Measurements from ENCODE around the gene NUDT22. TPM values are rescaled to one million over a fixed set of nuclear protein-coding genes. Genes with fewer than 3 reads are reported as not detected.

Gene NUDT22
- total and polyA plus RNA-seq, 10 donors, result 61.8 to 109 (median 78.7) TPM

GRCh38 chr11:64278576-64279190 lies 52.6 kb downstream of the NUDT22 start:
- intact Hi-C loops (cut with DNase I; ENCODE audit: low total_unique reads), result no loop called here
- Histone ChIP-seq H3K36me3 (peaks cover 0 to 72% (median 20%) of the 10 kb centered on the region in 6 donors), H3K9me3 (no peaks in the 10 kb centered on the region), H3K4me3 (no peak overlapping the region), H3K27me3 (replicated peaks in 1 of 7) (no peaks in the 10 kb centered on the region), H3K4me1 (peaks cover 3 to 30% (median 12%) of the 10 kb centered on the region in 6 donors), H3K27ac (no peak overlapping the region)
- no peak for TF ChIP-seq POLR2AphosphoS5 (IDR thresholded peaks at IDR 0.05)
- no peak for TF ChIP-seq POLR2A (IDR thresholded peaks at IDR 0.05)
- no peak for TF ChIP-seq CTCF (IDR thresholded peaks at IDR 0.05 in 8 of 11, conservative IDR thresholded peaks at IDR 0.05 in 3 of 11)
- WGBS, 5 donors, result 90 to 95% (median 94%) methylated on average over 8 of the region's 8 CpGs
- no peak for DNase-seq

Other genes with a start within 250 kb of the NUDT22 start
- gene OTUB1, start 239.8 kb upstream of the NUDT22 start, total RNA-seq, result 10 to 100 TPM; 56.1 to 65.8 (median 58.8) TPM
- gene OTUB1, start 239.8 kb upstream of the NUDT22 start, polyA plus RNA-seq, result 10 to 100 TPM; 65.5 to 89.7 (median 83.5) TPM
- gene FLRT1, start 190.3 kb upstream of the NUDT22 start, total RNA-seq, result under 1 TPM in 5 of 7 donors, not detected in 2; 0.10 to 0.51 (median 0.17) TPM
- gene FLRT1, start 190.3 kb upstream of the NUDT22 start, polyA plus RNA-seq, result under 1 TPM in 2 of 3 donors, not detected in 1; 0.03 to 0.16 TPM
- 10 to 100 TPM in 1 of 7 donors, 1 to 10 TPM in 6; 5.1 to 10.6 (median 7.3) TPM for gene MACROD1, start 60.2 kb upstream of the NUDT22 start, total RNA-seq
- 10 to 100 TPM in 2 of 3 donors, 1 to 10 TPM in 1; 7.0 to 20.3 (median 17.6) TPM for gene MACROD1, start 60.2 kb upstream of the NUDT22 start, polyA plus RNA-seq
- gene STIP1, start 40.1 kb upstream of the NUDT22 start, total RNA-seq, result 100 to 1,000 TPM in 2 of 7 donors, 10 to 100 TPM in 5; 61.2 to 111 (median 88.2) TPM
- gene STIP1, start 40.1 kb upstream of the NUDT22 start, polyA plus RNA-seq, result 10 to 100 TPM; 30.1 to 68.4 (median 38.8) TPM
- 100 to 1,000 TPM; 129 to 248 (median 178) TPM for gene FERMT3, start 19.6 kb upstream of the NUDT22 start, total RNA-seq
- gene FERMT3, start 19.6 kb upstream of the NUDT22 start, polyA plus RNA-seq, result 100 to 1,000 TPM; 120 to 210 (median 159) TPM
- 10 to 100 TPM; 34.2 to 56.3 (median 40.0) TPM for gene TRPT1, start 88 bp upstream of the NUDT22 start, total RNA-seq
- 10 to 100 TPM; 57.8 to 74.0 (median 60.8) TPM for gene TRPT1, start 88 bp upstream of the NUDT22 start, polyA plus RNA-seq
- 10 to 100 TPM; 28.0 to 59.9 (median 49.0) TPM for gene DNAJC4, start 4.3 kb downstream of the NUDT22 start, total RNA-seq
- gene DNAJC4, start 4.3 kb downstream of the NUDT22 start, polyA plus RNA-seq, result 100 to 1,000 TPM in 1 of 3 donors, 10 to 100 TPM in 2; 83.7 to 113 (median 85.8) TPM
- gene VEGFB, start 8.3 kb downstream of the NUDT22 start, total RNA-seq, result 100 to 1,000 TPM in 1 of 7 donors, 10 to 100 TPM in 6; 38.3 to 103 (median 63.5) TPM
- 10 to 100 TPM; 81.6 to 96.9 (median 87.1) TPM for gene VEGFB, start 8.3 kb downstream of the NUDT22 start, polyA plus RNA-seq
- 10 to 100 TPM; 26.9 to 98.3 (median 42.6) TPM for gene FKBP2, start 14.8 kb downstream of the NUDT22 start, total RNA-seq
- gene FKBP2, start 14.8 kb downstream of the NUDT22 start, polyA plus RNA-seq, result 100 to 1,000 TPM in 1 of 3 donors, 10 to 100 TPM in 2; 90.8 to 104 (median 98.4) TPM
- 10 to 100 TPM; 47.6 to 93.9 (median 78.3) TPM for gene PPP1R14B, start 20.7 kb downstream of the NUDT22 start, total RNA-seq
- 100 to 1,000 TPM; 139 to 190 (median 168) TPM for gene PPP1R14B, start 20.7 kb downstream of the NUDT22 start, polyA plus RNA-seq
- 10 to 100 TPM; 20.7 to 28.3 (median 22.3) TPM for gene PLCB3, start 25.3 kb downstream of the NUDT22 start, total RNA-seq
- gene PLCB3, start 25.3 kb downstream of the NUDT22 start, polyA plus RNA-seq, result 10 to 100 TPM in 1 of 3 donors, 1 to 10 TPM in 2; 3.8 to 11.9 (median 4.4) TPM
- 10 to 100 TPM; 27.0 to 49.3 (median 33.4) TPM for gene BAD, start 58.4 kb downstream of the NUDT22 start, total RNA-seq
- gene BAD, start 58.4 kb downstream of the NUDT22 start, polyA plus RNA-seq, result 10 to 100 TPM; 53.9 to 67.3 (median 61.4) TPM
- 10 to 100 TPM; 21.8 to 37.2 (median 30.2) TPM for gene GPR137, start 59.6 kb downstream of the NUDT22 start, total RNA-seq
- gene GPR137, start 59.6 kb downstream of the NUDT22 start, polyA plus RNA-seq, result 10 to 100 TPM; 13.7 to 22.8 (median 16.7) TPM
- under 1 TPM in 3 of 7 donors, not detected in 4; 0.35 to 0.77 (median 0.44) TPM for gene KCNK4, start 65.0 kb downstream of the NUDT22 start, total RNA-seq
- under 1 TPM in 2 of 3 donors, not detected in 1; 0.06 to 0.09 TPM for gene KCNK4, start 65.0 kb downstream of the NUDT22 start, polyA plus RNA-seq
- gene CATSPERZ, start 74.1 kb downstream of the NUDT22 start, total RNA-seq, result not detected
- gene CATSPERZ, start 74.1 kb downstream of the NUDT22 start, polyA plus RNA-seq, result under 1 TPM in 2 of 3 donors, not detected in 1; 0.09 to 0.48 TPM
- 10 to 100 TPM; 30.2 to 49.3 (median 43.7) TPM for gene ESRRA, start 79.2 kb downstream of the NUDT22 start, total RNA-seq
- 10 to 100 TPM; 24.0 to 56.5 (median 34.7) TPM for gene ESRRA, start 79.2 kb downstream of the NUDT22 start, polyA plus RNA-seq
- 100 to 1,000 TPM; 138 to 420 (median 158) TPM for gene TRMT112, start 91.3 kb downstream of the NUDT22 start, total RNA-seq
- gene TRMT112, start 91.3 kb downstream of the NUDT22 start, polyA plus RNA-seq, result 100 to 1,000 TPM; 328 to 431 (median 350) TPM
- gene PRDX5, start 91.8 kb downstream of the NUDT22 start, total RNA-seq, result 100 to 1,000 TPM in 3 of 7 donors, 10 to 100 TPM in 4; 77.0 to 169 (median 95.6) TPM
- 100 to 1,000 TPM; 181 to 302 (median 237) TPM for gene PRDX5, start 91.8 kb downstream of the NUDT22 start, polyA plus RNA-seq
- gene CCDC88B, start 113.9 kb downstream of the NUDT22 start, total RNA-seq, result 100 to 1,000 TPM in 3 of 7 donors, 10 to 100 TPM in 4; 64.3 to 128 (median 86.6) TPM
- 100 to 1,000 TPM; 225 to 638 (median 623) TPM for gene CCDC88B, start 113.9 kb downstream of the NUDT22 start, polyA plus RNA-seq
- gene RPS6KA4, start 132.9 kb downstream of the NUDT22 start, total RNA-seq, result 10 to 100 TPM; 26.9 to 47.5 (median 38.2) TPM
- 10 to 100 TPM; 18.8 to 43.0 (median 32.3) TPM for gene RPS6KA4, start 132.9 kb downstream of the NUDT22 start, polyA plus RNA-seq

All from spleen (tissue), 11 donors.